Endodermal cell (in vitro differentiated cells): ENCODE measurements around the gene GIMAP1. TPM values are rescaled to one million over a fixed set of nuclear protein-coding genes. Genes with fewer than 3 reads are reported as not detected.

ENCODE experiments used
- DNase-seq: peaks from one replicate; pipeline ENCODE4 v3.0.0-alpha.2; 2017
- H3K27ac ChIP-seq: 2 replicates; pipeline ENCODE4 v1.5.1; 2013; ENCODE audit warnings: mild to moderate bottlenecking, low read depth, low read length, moderate library complexity
- H3K27me3 ChIP-seq: 2 replicates; pipeline ENCODE4 v1.6.1; 2013; ENCODE audit warnings: mild to moderate bottlenecking, low read length, moderate library complexity; ENCODE audit not compliant: insufficient read depth, control insufficient read depth, poor library complexity, severe bottlenecking
- H3K36me3 ChIP-seq: 2 replicates; pipeline ENCODE4 v1.7.0; 2013; ENCODE audit warnings: mild to moderate bottlenecking, low read length, moderate library complexity; ENCODE audit not compliant: control insufficient read depth, insufficient read depth
- H3K4me1 ChIP-seq: one replicate; pipeline ENCODE4 v1.7.0; 2013; ENCODE audit warnings: low read length; ENCODE audit not compliant: control insufficient read depth, insufficient read depth
- H3K4me3 ChIP-seq: 2 replicates; pipeline ENCODE4 v1.5.1; 2013; ENCODE audit warnings: mild to moderate bottlenecking, low read length, moderate library complexity
- H3K9ac ChIP-seq: 2 replicates; pipeline ENCODE4 v1.6.1; 2013; ENCODE audit warnings: mild to moderate bottlenecking, low read length, moderate library complexity; ENCODE audit not compliant: poor library complexity, severe bottlenecking; ENCODE audit errors: extremely low read depth
- H3K9me3 ChIP-seq: 2 replicates; pipeline ENCODE4 v1.6.1; 2013; ENCODE audit warnings: mild to moderate bottlenecking, low read length, moderate library complexity; ENCODE audit not compliant: control insufficient read depth
- H3K27ac Mint-ChIP-seq: 2 replicates; pipeline ENCODE4 v1.8.0; 2020; ENCODE audit warnings: mixed read lengths
- H3K27me3 Mint-ChIP-seq: 2 replicates; pipeline ENCODE4 v1.8.0; 2021; ENCODE audit warnings: mild to moderate bottlenecking, mixed read lengths; ENCODE audit not compliant: insufficient read depth
- H3K36me3 Mint-ChIP-seq: 2 replicates; pipeline ENCODE4 v1.8.0; 2020; ENCODE audit warnings: low read depth, mixed read lengths
- H3K4me1 Mint-ChIP-seq: 2 replicates; pipeline ENCODE4 v1.8.0; 2020; ENCODE audit warnings: mixed read lengths
- H3K4me3 Mint-ChIP-seq: 2 replicates; pipeline ENCODE4 v1.8.0; 2020; ENCODE audit warnings: mild to moderate bottlenecking, moderate library complexity, mixed read lengths
- H3K9me3 Mint-ChIP-seq: 2 replicates; pipeline ENCODE4 v1.8.0; 2020; ENCODE audit warnings: mild to moderate bottlenecking, mixed read lengths
- CTCF ChIP-seq: fragments of 200-600 bp; sonication (generic); conservative IDR thresholded peaks from 2 replicates; pipeline ENCODE4 v1.5.0; 2021; ENCODE audit warnings: antibody characterized with exemption, mild to moderate bottlenecking
- WGBS, 2 experiments: methylation state at CpG; one replicate each; pipeline versions ENCODE4 v1.1.5 to v1.1.7; 2013; ENCODE audit warnings: missing lambda C conversion rate in 2 of 2, mixed read lengths in 1 of 2; ENCODE audit not compliant: insufficient coverage in 1 of 2, insufficient read length in 1 of 2; 5-methylcytosine and 5-hydroxymethylcytosine counted together
- total RNA-seq, 2 donors: library from RNA; stranded (reverse); fragmentation: NEBNext Ultra II Directional in 1 of 2; extraction: Animal tissue kit (Norgen Biotek cat#: 25700) in 1 of 2; gene quantifications; 2 replicates in 1 of 2; 3 replicates in 1 of 2; pipeline ENCODE4 v1.2.1, GENCODE V29; 2021

GIMAP1 gene
- total RNA-seq, 2 donors from 2014 or later, result not detected

DNA sequence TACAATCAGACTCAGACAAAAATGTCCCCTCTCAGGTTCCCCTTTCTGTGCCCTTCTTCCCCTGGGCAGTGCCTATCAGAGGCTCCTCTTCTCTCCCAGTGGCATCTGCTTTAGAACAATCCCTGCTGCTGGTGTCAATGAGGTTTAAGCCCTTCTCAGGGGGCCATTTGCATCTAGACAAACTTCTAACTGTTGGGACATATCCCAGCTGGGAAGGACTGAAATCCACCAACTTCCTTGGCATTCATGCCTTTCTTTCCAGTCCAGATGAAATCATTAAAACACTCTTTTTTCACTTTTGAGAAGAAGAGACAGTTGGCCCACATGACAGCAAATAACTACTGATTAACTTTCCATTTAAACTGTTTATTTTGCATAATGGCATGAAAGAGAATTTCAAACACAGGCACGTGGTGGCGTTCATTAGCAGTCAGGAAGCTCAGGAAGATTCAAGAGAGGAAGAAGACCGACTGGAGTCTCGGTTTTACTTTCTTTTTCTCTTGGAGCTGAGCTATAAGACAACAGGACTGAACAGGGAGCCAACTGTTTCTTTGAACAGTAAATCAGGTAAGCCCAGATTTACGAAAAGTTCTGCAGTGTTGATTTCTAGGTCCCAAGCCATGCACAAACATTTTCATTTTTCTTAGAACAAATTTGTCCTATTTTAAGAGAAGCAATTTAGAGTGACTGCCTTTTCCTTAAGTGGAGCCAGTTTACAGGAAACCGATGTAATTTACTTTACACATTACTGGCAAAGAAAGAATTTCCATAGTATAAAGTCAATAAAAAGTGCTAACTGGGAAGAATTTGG, 31.0 kb upstream of the GIMAP1 start, which contains the start of gene GIMAP2:
TSS of gene GIMAP2 (plus strand) at position 488 of the 811 bp plus-strand sequence. CDS start 1,354 bp downstream, outside the sequence.
- Histone ChIP-seq H3K27me3 (no peaks in the 10 kb centered on the region), H3K4me1 (no peaks in the 10 kb centered on the region), H3K27ac (no peak within 1 kb of the TSS), H3K4me3 (no peak within 1 kb of the TSS), H3K9ac (no peak within 1 kb of the TSS), H3K36me3 (no peaks in the 10 kb centered on the region), H3K9me3 (no peaks in the 10 kb centered on the region)
- Mint-ChIP-seq H3K4me3 (no peak within 1 kb of the TSS), H3K4me1 (no peaks in the 10 kb centered on the region), H3K27ac (no peak within 1 kb of the TSS), H3K9me3 (no peaks in the 10 kb centered on the region), H3K36me3 (no peaks in the 10 kb centered on the region), H3K27me3 (peaks cover 65% of the 10 kb centered on the region)
- no peak for DNase-seq
- WGBS, 2 experiments, result 44 to 60% methylated on average over 5 to 6 of the region's 6 CpGs
- TF ChIP-seq CTCF, result no peak

- Mint-ChIP-seq H3K27me3 (peaks cover 70% of the 10 kb centered on the region), H3K9me3 (no peaks in the 10 kb centered on the region), H3K27ac (no peak overlapping the region), H3K4me3 (no peak overlapping the region), H3K4me1 (no peaks in the 10 kb centered on the region), H3K36me3 (no peaks in the 10 kb centered on the region)
- H3K9me3 ChIP-seq, result no peaks in the 10 kb centered on the region
- 87 to 97% methylated on average over 5 to 9 of the region's 9 CpGs for WGBS, 2 experiments
- no peaks in the 10 kb centered on the region for H3K4me1 ChIP-seq
- H3K9ac ChIP-seq, result no peak overlapping the region
- H3K4me3 ChIP-seq, result no peak overlapping the region
- no peak for TF ChIP-seq CTCF
- H3K27ac ChIP-seq, result no peak overlapping the region
- no peak for DNase-seq
- H3K36me3 ChIP-seq, result no peaks in the 10 kb centered on the region
- H3K27me3 ChIP-seq, result no peaks in the 10 kb centered on the region
These were observed 30.3 kb upstream of the GIMAP1 start for GRCh38 chr7:150686030-150686631.

GRCh38 chr7:150688630-150689029, 27.8 kb upstream of the GIMAP1 start:
- Mint-ChIP-seq H3K27ac (no peak overlapping the region), H3K36me3 (no peaks in the 10 kb centered on the region), H3K4me3 (no peak overlapping the region), H3K27me3 (peaks cover 74% of the 10 kb centered on the region), H3K9me3 (no peaks in the 10 kb centered on the region), H3K4me1 (no peaks in the 10 kb centered on the region)
- no peak overlapping the region for H3K27ac ChIP-seq
- H3K27me3 ChIP-seq, result peaks cover 4% of the 10 kb centered on the region
- H3K9me3 ChIP-seq, result no peaks in the 10 kb centered on the region
- DNase-seq, result peak; percentile 45
- H3K9ac ChIP-seq, result no peak overlapping the region
- TF ChIP-seq CTCF, result no peak
- 80 to 88% methylated on average over 4 to 6 of the region's 6 CpGs for WGBS, 2 experiments
- no peak overlapping the region for H3K4me3 ChIP-seq
- no peaks in the 10 kb centered on the region for H3K4me1 ChIP-seq
- no peaks in the 10 kb centered on the region for H3K36me3 ChIP-seq
